Loucy (cell line): ENCODE results near the gene HLA-DMB.

Experiments used
- H2AFZ ChIP-seq: fragments of 200-600 bp; sonication (generic); 2 replicates; pipeline ENCODE4 v1.6.0; 2016; ENCODE audit warnings: antibody characterized with exemption, mild to moderate bottlenecking, low read length, moderate library complexity
- H3F3A ChIP-seq: fragments of 200-600 bp; 2 replicates; pipeline ENCODE4 v1.6.0; 2016; ENCODE audit warnings: antibody characterized with exemption, low read depth, mild to moderate bottlenecking
- H3K27me3 ChIP-seq: fragments of 200-600 bp; sonication (generic); 2 replicates; pipeline ENCODE4 v1.6.1; 2014; ENCODE audit warnings: low read length, mild to moderate bottlenecking; ENCODE audit not compliant: insufficient read depth, poor library complexity, severe bottlenecking
- H3K36me3 ChIP-seq: fragments of 200-600 bp; sonication (generic); 2 replicates; pipeline ENCODE4 v1.6.1; 2016; ENCODE audit warnings: low read length; ENCODE audit not compliant: insufficient read depth
- H3K4me1 ChIP-seq: fragments of 200-600 bp; sonication (generic); 2 replicates; pipeline ENCODE4 v1.5.1; 2014; ENCODE audit warnings: low read length, mild to moderate bottlenecking; ENCODE audit not compliant: insufficient read depth, poor library complexity, severe bottlenecking
- H3K4me2 ChIP-seq: fragments of 200-600 bp; sonication (generic); 2 replicates; pipeline ENCODE4 v1.6.0; 2014; ENCODE audit warnings: antibody characterized with exemption, low read length, low read depth, mild to moderate bottlenecking; ENCODE audit not compliant: poor library complexity, severe bottlenecking
- H3K4me3 ChIP-seq: fragments of 200-600 bp; sonication (generic); 2 replicates; pipeline ENCODE4 v1.5.1; 2014; ENCODE audit warnings: low read length, mild to moderate bottlenecking, mixed read lengths; ENCODE audit not compliant: poor library complexity, severe bottlenecking
- H3K79me2 ChIP-seq: fragments of 200-600 bp; sonication (generic); 2 replicates; pipeline ENCODE4 v1.6.1; 2014; ENCODE audit warnings: low read length; ENCODE audit not compliant: insufficient read depth
- H3K9ac ChIP-seq: fragments of 200-600 bp; sonication (generic); 2 replicates; pipeline ENCODE4 v1.6.0; 2014; ENCODE audit warnings: mild to moderate bottlenecking, low read depth, low read length, moderate library complexity; ENCODE audit not compliant: poor library complexity, severe bottlenecking
- H3K9me2 ChIP-seq: fragments of 200-600 bp; sonication (generic); replicated peaks from 2 replicates; pipeline ENCODE4 v1.6.1; 2016; ENCODE audit warnings: low read depth, low read length, mixed read lengths
- H3K9me3 ChIP-seq: fragments of 200-600 bp; sonication (generic); 2 replicates; pipeline ENCODE4 v1.6.1; 2014; ENCODE audit warnings: mild to moderate bottlenecking, antibody characterized with exemption, low read length, low read depth; ENCODE audit not compliant: insufficient read depth
- H4K20me1 ChIP-seq: fragments of 200-600 bp; sonication (generic); 2 replicates; pipeline ENCODE4 v1.6.0; 2014; ENCODE audit warnings: antibody characterized with exemption, low read length, mild to moderate bottlenecking; ENCODE audit not compliant: insufficient read depth, poor library complexity, severe bottlenecking
- EZH2phosphoT487 ChIP-seq: fragments of 200-600 bp; IDR thresholded peaks from 2 replicates; pipeline ENCODE4 v1.6.1; 2018; ENCODE audit warnings: antibody characterized with exemption, mild to moderate bottlenecking, moderate library complexity, borderline replicate concordance
- TF ChIP-seq, protein P1 (sequence below): fragments of 200-600 bp; sonication (generic); conservative IDR thresholded peaks from 2 replicates; pipeline ENCODE4 v1.5.1; 2014; ENCODE audit warnings: mild to moderate bottlenecking, antibody characterized with exemption, low read length

The HLA-DMB gene

DNA sequence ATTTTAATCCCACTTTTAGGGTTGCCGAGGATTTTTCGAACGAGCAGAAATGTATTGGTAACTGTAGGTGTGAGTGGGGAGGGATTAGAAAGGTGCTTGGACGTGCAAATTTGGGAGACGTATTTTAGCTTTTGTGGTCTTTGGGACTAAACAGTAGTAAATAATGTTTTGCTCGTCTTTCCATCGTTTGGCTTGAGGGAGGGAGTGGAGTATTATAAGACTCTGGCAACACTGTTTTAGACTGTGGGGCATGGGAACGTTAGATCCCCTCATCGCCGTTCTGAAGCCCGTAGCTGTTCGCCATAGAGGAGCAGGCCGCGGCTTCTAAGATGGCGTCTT lies 30.4 kb upstream of the HLA-DMB start:
- H3K79me2 ChIP-seq: peaks cover 85% of the 10 kb centered on the region
- no peak for TF ChIP-seq EZH2phosphoT487
- H2AFZ ChIP-seq: no peak overlapping the region
- peaks cover 43% of the 10 kb centered on the region for H4K20me1 ChIP-seq
- peak overlapping the region; percentile 75 for H3K4me2 ChIP-seq
- peaks cover 29% of the 10 kb centered on the region for H3K4me1 ChIP-seq
- H3K27me3 ChIP-seq: peaks cover 42% of the 10 kb centered on the region
- H3K9me2 ChIP-seq: no peaks in the 10 kb centered on the region
- H3K36me3 ChIP-seq: peaks cover 46% of the 10 kb centered on the region
- peaks cover 16% of the 10 kb centered on the region; the same call in 1 of the 2 replicates for H3F3A ChIP-seq
- peak overlapping the region; percentile 100 for H3K9ac ChIP-seq
- peak overlapping the region; percentile 96 for H3K4me3 ChIP-seq
- H3K9me3 ChIP-seq: no peaks in the 10 kb centered on the region

DNA sequence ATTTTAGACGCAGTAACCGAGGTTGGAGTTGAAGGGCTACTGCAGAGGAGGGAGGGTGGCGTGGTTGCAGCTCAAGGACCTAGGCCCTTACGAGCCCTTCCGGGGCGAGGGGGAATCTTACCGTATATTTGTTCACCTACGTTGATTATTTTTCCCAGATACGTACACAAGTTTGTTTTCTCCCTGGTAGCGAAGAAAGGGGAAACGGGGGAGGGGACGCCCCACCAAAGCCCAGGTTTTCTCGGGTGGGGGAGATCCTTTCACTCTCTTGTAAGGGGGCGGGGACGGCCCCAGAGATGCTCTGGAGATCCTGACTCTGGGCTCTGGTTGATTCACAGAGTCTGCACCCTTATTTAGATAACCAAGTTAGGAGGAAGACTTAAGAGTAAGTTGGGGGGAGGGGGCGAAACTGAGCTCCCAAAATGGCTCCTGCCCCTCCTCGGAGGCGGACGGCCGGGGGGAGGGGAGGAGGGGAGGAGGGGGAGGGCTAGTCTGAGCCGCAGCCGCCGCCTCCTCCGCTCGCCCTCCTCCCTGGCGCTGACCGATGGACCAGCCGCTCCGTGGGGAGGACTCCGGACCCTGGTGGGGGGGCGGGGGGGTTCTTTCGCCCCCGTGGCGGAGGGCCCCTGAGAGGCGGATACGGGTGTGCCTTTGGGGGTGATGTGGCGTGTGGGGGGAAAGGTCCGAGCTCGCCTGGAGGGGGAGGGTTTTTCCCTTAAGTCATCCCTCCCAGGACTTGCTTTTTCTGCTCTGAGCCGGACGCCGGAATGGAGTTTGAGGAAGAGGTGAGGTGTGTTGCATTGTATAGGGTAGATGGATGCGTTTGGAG lies 29.8 kb upstream of the HLA-DMB start:
- H3K4me3 ChIP-seq: peak overlapping the region; percentile 96
- peaks cover 42% of the 10 kb centered on the region for H3K27me3 ChIP-seq
- no peaks in the 10 kb centered on the region for H3K9me3 ChIP-seq
- peaks cover 85% of the 10 kb centered on the region for H3K79me2 ChIP-seq
- H3K9me2 ChIP-seq: no peaks in the 10 kb centered on the region
- no peak for TF ChIP-seq EZH2phosphoT487
- TF ChIP-seq, protein P1, sequence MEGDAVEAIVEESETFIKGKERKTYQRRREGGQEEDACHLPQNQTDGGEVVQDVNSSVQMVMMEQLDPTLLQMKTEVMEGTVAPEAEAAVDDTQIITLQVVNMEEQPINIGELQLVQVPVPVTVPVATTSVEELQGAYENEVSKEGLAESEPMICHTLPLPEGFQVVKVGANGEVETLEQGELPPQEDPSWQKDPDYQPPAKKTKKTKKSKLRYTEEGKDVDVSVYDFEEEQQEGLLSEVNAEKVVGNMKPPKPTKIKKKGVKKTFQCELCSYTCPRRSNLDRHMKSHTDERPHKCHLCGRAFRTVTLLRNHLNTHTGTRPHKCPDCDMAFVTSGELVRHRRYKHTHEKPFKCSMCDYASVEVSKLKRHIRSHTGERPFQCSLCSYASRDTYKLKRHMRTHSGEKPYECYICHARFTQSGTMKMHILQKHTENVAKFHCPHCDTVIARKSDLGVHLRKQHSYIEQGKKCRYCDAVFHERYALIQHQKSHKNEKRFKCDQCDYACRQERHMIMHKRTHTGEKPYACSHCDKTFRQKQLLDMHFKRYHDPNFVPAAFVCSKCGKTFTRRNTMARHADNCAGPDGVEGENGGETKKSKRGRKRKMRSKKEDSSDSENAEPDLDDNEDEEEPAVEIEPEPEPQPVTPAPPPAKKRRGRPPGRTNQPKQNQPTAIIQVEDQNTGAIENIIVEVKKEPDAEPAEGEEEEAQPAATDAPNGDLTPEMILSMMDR: no peak
- peaks cover 28% of the 10 kb centered on the region for H3K4me1 ChIP-seq
- H2AFZ ChIP-seq: no peak overlapping the region
- peaks cover 16% of the 10 kb centered on the region; the same call in 1 of the 2 replicates for H3F3A ChIP-seq
- peaks cover 40% of the 10 kb centered on the region for H3K36me3 ChIP-seq
- H3K9ac ChIP-seq: peak overlapping the region; percentile 100
- H3K4me2 ChIP-seq: peak overlapping the region; percentile 98
- H4K20me1 ChIP-seq: peaks cover 37% of the 10 kb centered on the region

DNA sequence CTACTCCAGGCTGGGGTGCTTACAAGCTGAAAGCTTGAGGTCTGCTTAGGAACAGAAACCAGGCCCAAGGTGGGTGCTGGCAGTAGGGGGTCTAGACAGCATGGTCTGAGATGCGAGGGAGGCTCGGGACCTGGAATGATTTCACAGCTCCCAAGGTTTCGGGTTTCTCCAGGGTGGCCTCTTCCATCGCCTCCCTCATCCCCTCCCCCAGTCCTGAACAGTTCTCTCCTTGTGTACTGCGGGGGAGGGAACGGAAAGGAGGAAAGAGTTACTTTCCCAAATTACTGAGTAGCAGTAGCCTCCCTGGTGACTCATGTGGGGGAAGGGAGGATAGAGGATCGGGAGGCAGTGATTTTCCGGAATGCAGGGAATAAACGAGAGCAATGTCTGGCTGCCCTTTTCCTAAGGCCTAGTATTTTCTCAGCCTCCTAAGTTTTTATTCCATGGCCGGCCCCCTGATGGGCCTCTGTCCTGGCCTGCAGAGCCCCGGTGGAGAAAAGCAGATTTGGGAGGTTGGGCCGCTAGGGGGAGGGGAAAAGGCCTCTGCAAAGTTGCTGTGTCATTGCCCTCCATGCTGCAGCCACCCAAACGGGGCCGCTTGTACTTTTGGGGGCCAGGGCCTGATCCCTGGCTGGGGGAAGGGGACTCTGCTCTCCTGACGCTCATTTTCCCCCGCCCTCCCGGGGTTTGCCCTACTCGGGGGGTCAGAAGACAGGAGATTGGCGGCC lies 29.0 kb upstream of the HLA-DMB start:
- Histone ChIP-seq H3K9me2 (no peaks in the 10 kb centered on the region), H2AFZ (no peak overlapping the region), H3F3A (peaks cover 16% of the 10 kb centered on the region; the same call in 1 of the 2 replicates), H3K4me1 (peaks cover 23% of the 10 kb centered on the region), H4K20me1 (peaks cover 30% of the 10 kb centered on the region), H3K27me3 (peaks cover 42% of the 10 kb centered on the region), H3K9ac (peak overlapping the region; percentile 100), H3K36me3 (peaks cover 32% of the 10 kb centered on the region), H3K79me2 (peaks cover 81% of the 10 kb centered on the region), H3K9me3 (no peaks in the 10 kb centered on the region), H3K4me2 (peak overlapping the region; percentile 98), H3K4me3 (peak overlapping the region; percentile 96)
- no peak for TF ChIP-seq EZH2phosphoT487
- TF ChIP-seq, protein P1: peak; percentile 42
